ENCODE results near the gene DZIP1L. TPM values are rescaled to one million over a fixed set of nuclear protein-coding genes. Genes with fewer than 3 reads are reported as not detected.

Gene DZIP1L
- total and polyA plus RNA-seq, 9 donors = 6.3 to 12.8 (median 7.5) TPM

- DNase-seq = no peak
- WGBS (ENCODE audit: insufficient coverage) = no CpG with 5 or more reads among the region's 3 CpGs
- Histone ChIP-seq H3K27ac (ENCODE audit: low read length) (no peak overlapping the region), H3K27me3 (ENCODE audit: control insufficient read depth, insufficient read depth, low read length) (no peaks in the 10 kb centered on the region), H3K4me3 (ENCODE audit: low read length) (no peak overlapping the region), H3K36me3 (ENCODE audit: control insufficient read depth, insufficient read depth, low read length) (peaks cover 4% of the 10 kb centered on the region), H3K4me1 (ENCODE audit: control insufficient read depth, insufficient read depth, low read length) (no peaks in the 10 kb centered on the region), H3K9me3 (replicated peaks; ENCODE audit: control insufficient read depth, low read depth, low read length) (no peaks in the 10 kb centered on the region)
Observed at GRCh38 chr3:138057384-138057783, 58.0 kb downstream of the DZIP1L start.

GRCh38 chr3:138054057-138054456 lies 61.4 kb downstream of the DZIP1L start:
- Histone ChIP-seq H3K27me3 (ENCODE audit: control insufficient read depth, insufficient read depth, low read length) (no peaks in the 10 kb centered on the region), H3K9me3 (replicated peaks; ENCODE audit: control insufficient read depth, low read depth, low read length) (no peaks in the 10 kb centered on the region), H3K36me3 (ENCODE audit: control insufficient read depth, insufficient read depth, low read length) (no peaks in the 10 kb centered on the region), H3K27ac (ENCODE audit: low read length) (no peak overlapping the region), H3K4me3 (ENCODE audit: low read length) (no peak overlapping the region), H3K4me1 (ENCODE audit: control insufficient read depth, insufficient read depth, low read length) (no peaks in the 10 kb centered on the region)
- no peak for DNase-seq
- WGBS (ENCODE audit: insufficient coverage) = no CpG with 5 or more reads among the region's 1 CpG

- Histone ChIP-seq H3K4me1 (ENCODE audit: control insufficient read depth, insufficient read depth, low read length) (no peaks in the 10 kb centered on the region), H3K4me3 (ENCODE audit: low read length) (no peak overlapping the region), H3K27me3 (ENCODE audit: control insufficient read depth, insufficient read depth, low read length) (no peaks in the 10 kb centered on the region), H3K9me3 (replicated peaks; ENCODE audit: control insufficient read depth, low read depth, low read length) (no peaks in the 10 kb centered on the region), H3K36me3 (ENCODE audit: control insufficient read depth, insufficient read depth, low read length) (no peaks in the 10 kb centered on the region), H3K27ac (ENCODE audit: low read length) (no peak overlapping the region)
- WGBS (ENCODE audit: insufficient coverage) = 34% methylated on average over 4 of the region's 8 CpGs
- DNase-seq = peak; percentile 20
Observed at GRCh38 chr3:138051947-138052802, 63.2 kb downstream of the DZIP1L start.

GRCh38 chr3:138049157-138049919 lies 66.1 kb downstream of the DZIP1L start:
- Histone ChIP-seq H3K9me3 (replicated peaks; ENCODE audit: control insufficient read depth, low read depth, low read length) (no peaks in the 10 kb centered on the region), H3K36me3 (ENCODE audit: control insufficient read depth, insufficient read depth, low read length) (no peaks in the 10 kb centered on the region), H3K4me3 (ENCODE audit: low read length) (no peak overlapping the region), H3K27ac (ENCODE audit: low read length) (no peak overlapping the region), H3K4me1 (ENCODE audit: control insufficient read depth, insufficient read depth, low read length) (no peaks in the 10 kb centered on the region), H3K27me3 (ENCODE audit: control insufficient read depth, insufficient read depth, low read length) (no peaks in the 10 kb centered on the region)
- DNase-seq = no peak
- 96% methylated on average over 7 of the region's 9 CpGs for WGBS (ENCODE audit: insufficient coverage)

- Histone ChIP-seq H3K4me3 (ENCODE audit: low read length) (no peak overlapping the region), H3K4me1 (ENCODE audit: control insufficient read depth, insufficient read depth, low read length) (peaks cover 2% of the 10 kb centered on the region), H3K9me3 (replicated peaks; ENCODE audit: control insufficient read depth, low read depth, low read length) (no peaks in the 10 kb centered on the region), H3K27ac (ENCODE audit: low read length) (no peak overlapping the region), H3K27me3 (ENCODE audit: control insufficient read depth, insufficient read depth, low read length) (no peaks in the 10 kb centered on the region), H3K36me3 (ENCODE audit: control insufficient read depth, insufficient read depth, low read length) (no peaks in the 10 kb centered on the region)
- DNase-seq = no peak
- WGBS (ENCODE audit: insufficient coverage) = 63% methylated on average over 2 of the region's 5 CpGs
Observed at GRCh38 chr3:138047596-138048158, 67.7 kb downstream of the DZIP1L start.

- H3K9me3 ChIP-seq (replicated peaks; ENCODE audit: control insufficient read depth, low read depth, low read length) = no peaks in the 10 kb centered on the region
- 100% methylated on average over 1 of the region's 3 CpGs for WGBS (ENCODE audit: insufficient coverage)
- no peaks in the 10 kb centered on the region for H3K27me3 ChIP-seq (ENCODE audit: control insufficient read depth, insufficient read depth, low read length)
- H3K4me1 ChIP-seq (ENCODE audit: control insufficient read depth, insufficient read depth, low read length) = peaks cover 2% of the 10 kb centered on the region
- no peak overlapping the region for H3K27ac ChIP-seq (ENCODE audit: low read length)
- H3K36me3 ChIP-seq (ENCODE audit: control insufficient read depth, insufficient read depth, low read length) = no peaks in the 10 kb centered on the region
- DNase-seq = no peak
- no peak overlapping the region for H3K4me3 ChIP-seq (ENCODE audit: low read length)
Observed at GRCh38 chr3:138046955-138047354, 68.5 kb downstream of the DZIP1L start.

- 93% methylated on average over 3 of the region's 3 CpGs for WGBS (ENCODE audit: insufficient coverage)
- Histone ChIP-seq H3K27me3 (ENCODE audit: control insufficient read depth, insufficient read depth, low read length) (no peaks in the 10 kb centered on the region), H3K4me1 (ENCODE audit: control insufficient read depth, insufficient read depth, low read length) (peaks cover 2% of the 10 kb centered on the region), H3K27ac (ENCODE audit: low read length) (no peak overlapping the region), H3K36me3 (ENCODE audit: control insufficient read depth, insufficient read depth, low read length) (no peaks in the 10 kb centered on the region), H3K4me3 (ENCODE audit: low read length) (no peak overlapping the region), H3K9me3 (replicated peaks; ENCODE audit: control insufficient read depth, low read depth, low read length) (no peaks in the 10 kb centered on the region)
- DNase-seq = no peak
Observed at GRCh38 chr3:138046085-138046484, 69.3 kb downstream of the DZIP1L start.

GRCh38 chr3:138043266-138044029 lies 72.0 kb downstream of the DZIP1L start:
- Histone ChIP-seq H3K27ac (ENCODE audit: low read length) (no peak overlapping the region), H3K36me3 (ENCODE audit: control insufficient read depth, insufficient read depth, low read length) (no peaks in the 10 kb centered on the region), H3K27me3 (ENCODE audit: control insufficient read depth, insufficient read depth, low read length) (no peaks in the 10 kb centered on the region), H3K9me3 (replicated peaks; ENCODE audit: control insufficient read depth, low read depth, low read length) (no peaks in the 10 kb centered on the region), H3K4me3 (ENCODE audit: low read length) (no peak overlapping the region), H3K4me1 (ENCODE audit: control insufficient read depth, insufficient read depth, low read length) (peaks cover 2% of the 10 kb centered on the region)
- DNase-seq = peak; percentile 48
- WGBS (ENCODE audit: insufficient coverage) = 100% methylated on average over 1 of the region's 3 CpGs

- H3K4me1 ChIP-seq (ENCODE audit: control insufficient read depth, insufficient read depth, low read length) = peaks cover 2% of the 10 kb centered on the region
- no peaks in the 10 kb centered on the region for H3K27me3 ChIP-seq (ENCODE audit: control insufficient read depth, insufficient read depth, low read length)
- no peak overlapping the region for H3K27ac ChIP-seq (ENCODE audit: low read length)
- no peak for DNase-seq
- no peak overlapping the region for H3K4me3 ChIP-seq (ENCODE audit: low read length)
- no CpG with 5 or more reads among the region's 2 CpGs for WGBS (ENCODE audit: insufficient coverage)
- no peaks in the 10 kb centered on the region for H3K36me3 ChIP-seq (ENCODE audit: control insufficient read depth, insufficient read depth, low read length)
- H3K9me3 ChIP-seq (replicated peaks; ENCODE audit: control insufficient read depth, low read depth, low read length) = no peaks in the 10 kb centered on the region
Observed at GRCh38 chr3:138042043-138042442, 73.4 kb downstream of the DZIP1L start.
